NK-92 (cell line): ENCODE measurements around the gene ZNF28.
"Not testable (repeated sequence)": the region's sequence is repeated elsewhere in the genome, so short reads cannot be mapped to it uniquely, and the experiment has no call there.

Experiments used
- DNase-seq: peaks from one replicate; lab custom pipeline; 2025; ENCODE audit not compliant: unreplicated experiment; lab: John Stamatoyannopoulos, UW

ZNF28 gene

GRCh38 chr19:52821204-52821960 lies at the start of gene ZNF28:
Gene ZNF28, minus strand, starts transcription at chr19:52821633. Its CDS starts 3,675 bp downstream, at chr19:52817958.
- not testable (repeated sequence) for DNase-seq

GRCh38 chr19:52868031-52868430 lies 46.6 kb upstream of the ZNF28 start:
- DNase-seq, result not testable (repeated sequence)

DNA sequence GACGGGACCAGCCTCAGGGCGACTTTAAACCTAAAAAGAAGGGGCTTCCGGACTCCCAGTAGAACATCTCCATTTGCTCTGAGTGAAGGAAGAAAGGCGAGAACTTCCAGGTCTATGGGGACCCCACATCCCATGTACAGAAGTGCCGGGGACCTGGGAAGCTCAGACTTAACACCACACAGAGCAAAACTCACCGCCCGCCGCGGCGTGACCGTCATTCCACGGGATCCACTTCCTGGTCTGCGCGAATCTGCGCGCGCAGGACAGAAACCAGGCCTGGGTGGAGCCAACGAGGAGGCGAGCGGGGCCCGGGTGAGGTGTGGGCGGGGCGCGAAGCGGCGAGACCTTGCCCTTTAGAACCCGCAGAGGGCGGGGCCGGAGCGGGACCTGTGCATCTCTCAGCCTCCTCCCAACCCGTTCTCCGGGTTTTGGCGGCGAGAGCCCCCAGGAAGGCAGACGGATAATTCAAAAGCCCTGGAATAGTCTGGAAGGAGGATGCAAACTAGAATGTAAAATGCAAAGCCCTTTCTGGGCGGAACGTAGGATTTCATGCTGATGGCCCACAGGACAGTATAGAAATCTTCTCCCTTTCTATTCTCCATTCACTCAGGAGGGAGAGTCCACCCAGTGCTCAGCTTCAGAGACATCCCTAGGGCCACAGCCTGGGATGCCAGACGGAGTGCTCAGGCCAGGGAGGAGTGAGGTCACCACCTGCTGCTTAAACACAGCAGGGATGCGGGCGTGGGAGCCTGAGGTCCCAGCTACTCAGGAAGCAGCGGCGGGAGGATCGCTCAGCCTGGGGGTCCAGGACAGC lies 36.2 kb upstream of the ZNF28 start, which contains the start of gene ZNF468:
TSS of gene ZNF468 (minus strand) at position 242 of the 814 bp plus-strand sequence. CDS start 3,347 bp downstream, outside the sequence.
- DNase-seq, result not testable (repeated sequence)

DNA sequence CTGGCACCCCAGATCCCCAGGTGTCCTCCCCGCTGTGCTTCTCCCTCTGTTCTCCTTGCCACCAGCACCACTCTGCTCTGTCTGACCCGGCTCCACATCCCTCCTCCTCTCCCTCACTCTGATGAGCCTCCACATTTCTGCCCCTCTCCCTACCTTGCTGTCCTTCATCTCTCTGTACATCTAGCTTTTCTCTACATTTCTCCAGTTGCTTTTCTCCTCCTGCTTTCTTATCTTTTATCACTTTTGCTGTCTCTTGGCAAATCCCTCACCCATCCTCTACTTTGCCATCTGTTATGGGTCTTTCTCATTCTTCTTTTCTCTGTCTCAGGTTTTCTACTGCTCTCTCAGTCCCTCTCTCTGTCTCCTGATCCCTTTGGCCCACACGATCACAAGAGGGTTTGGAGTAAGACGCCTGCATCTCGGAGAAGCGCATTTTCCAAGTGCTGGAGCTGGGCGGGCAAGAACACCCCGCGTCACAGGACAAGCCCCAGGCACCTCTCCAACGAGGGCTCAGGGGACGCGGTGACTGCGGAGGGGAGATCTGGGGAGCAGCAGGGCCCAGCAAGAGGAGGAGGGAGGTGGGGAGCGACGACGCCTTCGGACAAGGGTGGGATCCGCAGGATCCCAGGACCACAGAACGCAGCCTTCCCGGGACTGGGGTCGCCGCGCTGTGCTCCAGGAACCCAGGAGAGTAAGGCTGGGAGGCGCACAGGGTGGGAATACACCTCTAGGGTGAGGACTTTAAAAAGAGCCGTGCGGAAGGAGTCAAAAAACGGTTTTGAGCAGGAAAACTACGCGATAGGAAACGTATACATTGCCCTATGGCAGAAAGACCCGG lies 35.3 kb upstream of the ZNF28 start:
- DNase-seq, result not testable (repeated sequence)

- not testable (repeated sequence) for DNase-seq
Measured at GRCh38 chr19:52847352-52847751, 25.9 kb upstream of the ZNF28 start.

DNA sequence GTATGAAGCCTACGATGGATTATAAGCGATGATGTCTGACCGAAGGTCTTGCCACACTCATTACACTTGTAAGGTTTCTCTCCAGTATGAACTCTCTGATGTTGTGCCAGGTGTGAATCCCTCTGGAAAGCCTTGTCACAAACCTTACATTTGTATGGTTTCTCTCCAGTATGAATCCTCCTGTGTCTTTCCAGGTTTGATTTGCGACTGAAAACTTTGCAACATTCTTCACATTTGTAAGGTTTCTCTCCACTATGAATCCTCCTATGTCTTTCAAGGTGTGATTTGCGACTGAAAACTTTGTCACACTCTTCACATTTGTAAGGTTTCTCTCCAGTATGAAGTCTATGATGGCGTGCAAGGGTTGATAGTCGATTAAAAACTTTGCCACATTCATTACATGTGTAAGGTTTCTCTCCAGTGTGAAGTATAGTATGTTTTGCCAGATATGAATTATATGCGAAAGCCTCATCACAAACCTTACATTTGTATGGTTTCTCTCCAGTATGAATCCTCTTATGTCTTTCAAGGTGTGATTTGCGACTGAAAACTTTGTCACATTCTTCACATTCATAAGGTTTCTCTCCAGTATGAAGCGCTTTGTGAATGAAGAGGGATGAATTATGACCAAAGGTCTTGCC lies 19.5 kb upstream of the ZNF28 start:
- DNase-seq, result not testable (repeated sequence)

- DNase-seq, result not testable (repeated sequence)
Measured at GRCh38 chr19:52834289-52834688, 12.9 kb upstream of the ZNF28 start.

DNA sequence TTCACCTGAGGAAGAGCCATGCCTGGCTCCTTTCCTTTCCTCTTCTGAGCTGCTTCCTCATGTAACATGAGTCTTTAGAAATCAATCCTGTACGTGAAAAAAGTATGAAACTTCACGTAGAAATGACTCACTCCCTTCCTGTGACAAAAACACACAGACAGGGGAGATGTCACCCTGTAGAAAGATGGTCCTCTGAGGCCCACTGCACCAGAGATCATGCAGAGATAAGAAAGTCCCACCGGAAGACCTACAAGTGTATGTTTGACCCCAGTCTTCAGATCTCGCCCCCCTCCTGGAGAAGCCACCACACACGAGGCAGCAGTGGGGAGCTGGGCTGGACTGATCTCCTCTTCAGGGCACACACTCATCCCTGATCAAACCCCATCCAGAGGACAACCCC lies 12.1 kb upstream of the ZNF28 start:
- not testable (repeated sequence) for DNase-seq

- not testable (repeated sequence) for DNase-seq
Measured at GRCh38 chr19:52829866-52830265, 8.4 kb upstream of the ZNF28 start.

- no peak for DNase-seq
Measured at GRCh38 chr19:52825765-52826164, 4.3 kb upstream of the ZNF28 start.

DNA sequence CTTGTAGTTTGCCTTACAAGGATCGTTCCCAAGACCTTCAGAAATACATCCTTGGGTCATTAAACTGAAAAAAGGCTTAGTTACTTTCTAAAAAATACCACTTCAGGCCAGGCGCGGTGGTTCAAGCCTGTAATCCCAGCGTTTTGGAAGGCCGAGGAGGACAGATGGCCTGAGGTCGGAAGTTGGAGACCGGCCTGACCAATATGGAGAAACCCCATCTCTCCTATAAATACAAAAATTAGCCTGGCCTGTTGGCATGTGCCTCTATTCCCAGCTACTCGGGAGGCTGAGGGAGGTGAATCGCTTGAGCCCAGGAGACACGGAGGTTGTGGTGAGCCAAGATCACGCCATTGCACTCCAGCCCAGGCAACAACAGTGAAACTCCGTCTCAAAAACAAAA lies 2.2 kb upstream of the ZNF28 start:
- no peak for DNase-seq

- DNase-seq, result not testable (repeated sequence)
Measured at GRCh38 chr19:52820472-52821203, 795 bp downstream of the ZNF28 start.

- DNase-seq, result no peak
Measured at GRCh38 chr19:52809801-52810200, 11.6 kb downstream of the ZNF28 start.

GRCh38 chr19:52799950-52800640 lies 21.3 kb downstream of the ZNF28 start:
- DNase-seq, result not testable (repeated sequence)

DNA sequence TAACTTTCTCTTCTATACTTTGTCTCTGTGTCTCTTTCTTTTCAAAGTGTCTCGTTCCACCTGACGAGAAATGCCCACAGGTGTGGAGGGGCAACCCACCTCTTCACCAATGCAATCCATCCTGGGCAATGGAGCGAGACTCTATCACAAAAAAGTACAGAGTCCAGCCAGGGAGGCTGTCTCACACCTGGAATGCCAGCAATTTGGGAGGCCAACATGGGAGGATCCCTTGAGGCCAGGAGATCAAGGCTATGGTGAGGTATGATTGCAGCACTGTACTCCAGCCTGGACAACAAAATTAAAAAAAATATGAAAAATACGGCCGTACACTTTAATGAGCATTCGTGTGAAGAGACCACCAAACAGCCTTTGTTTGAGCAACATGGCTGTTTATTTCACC lies 32.0 kb downstream of the ZNF28 start:
- no peak for DNase-seq

GRCh38 chr19:52786464-52787354 lies 34.7 kb downstream of the ZNF28 start, which contains the start of gene ZNF600:
Gene ZNF600, minus strand, starts transcription at chr19:52786791. Its CDS starts 7,903 bp downstream, at chr19:52778888.
- DNase-seq, result not testable (repeated sequence)

DNA sequence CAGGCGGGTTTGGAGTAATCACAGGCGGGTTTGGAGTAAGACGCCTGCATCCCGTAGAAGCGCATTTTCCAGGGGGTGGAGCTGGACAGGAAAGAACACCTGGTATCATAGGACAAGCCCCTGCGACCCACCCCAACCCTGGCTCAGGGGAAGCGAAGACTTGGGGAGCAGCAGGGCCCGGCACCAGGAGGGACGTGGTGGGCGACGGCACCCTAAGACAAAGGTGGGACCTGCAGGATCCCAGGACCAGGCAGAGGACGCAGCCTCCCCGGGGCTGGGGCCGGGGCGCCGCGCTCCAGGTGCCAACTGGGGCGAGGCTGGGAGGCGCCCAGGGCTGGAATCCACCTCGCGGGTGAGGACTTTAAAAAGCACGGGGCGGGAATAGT lies 35.4 kb downstream of the ZNF28 start:
- DNase-seq, result no peak

DNA sequence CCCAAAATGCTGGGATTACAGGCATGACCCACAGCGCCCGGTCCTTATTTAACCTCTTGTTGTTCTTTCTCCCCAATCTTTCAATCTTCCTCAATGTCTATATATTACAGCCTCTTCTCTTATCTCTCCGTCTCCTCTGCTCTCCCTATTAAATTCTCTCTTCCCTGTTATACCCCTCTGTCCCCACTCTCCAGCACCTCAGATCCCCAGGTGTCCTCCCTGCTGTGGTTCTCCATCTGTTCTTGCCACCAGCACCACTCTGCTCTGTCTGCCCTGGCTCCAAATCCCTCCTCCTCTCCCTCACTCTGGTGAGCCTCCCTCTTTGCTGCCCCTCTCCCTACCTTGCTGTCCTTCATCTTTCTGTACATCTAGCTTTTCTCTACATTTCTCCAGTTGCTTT lies 35.9 kb downstream of the ZNF28 start:
- no peak for DNase-seq
